Heart left ventricle (tissue), 16 donors: Measurements from ENCODE around the gene SLC22A7. TPM values are rescaled to one million over a fixed set of nuclear protein-coding genes. Genes with fewer than 3 reads are reported as not detected.

ENCODE experiments used
- ATAC-seq, 4 donors: fragments of 200-7000 bp; cut with Tn5 transposase; one replicate each; pipeline ENCODE4 v1.9.1; 2020 to 2022; ENCODE audit warnings: moderate library complexity in 4 of 4, mild to moderate bottlenecking in 3 of 4, moderate number of reproducible peaks in 1 of 4
- DNase-seq, 5 donors: peaks; one replicate each; pipeline ENCODE4 v3.0.0-alpha.2; 2020
- H3K27ac ChIP-seq, 12 donors: fragments of 200-600 bp; sonication (generic) in 4 of 12; one replicate each; pipeline versions ENCODE4 v1.5.0 to v1.8.0; 2016 to 2022; ENCODE audit warnings: mild to moderate bottlenecking in 2 of 12
- H3K27me3 ChIP-seq, 9 donors: fragments of 200-600 bp; sonication (generic) in 2 of 9; one replicate each; pipeline versions ENCODE4 v1.5.1 to v1.8.0; 2016 to 2022; ENCODE audit warnings: mild to moderate bottlenecking in 3 of 9
- H3K36me3 ChIP-seq, 9 donors: fragments of 200-600 bp; sonication (generic) in 2 of 9; one replicate each; pipeline versions ENCODE4 v1.5.0 to v1.8.0; 2018 to 2022; ENCODE audit warnings: mild to moderate bottlenecking in 2 of 9
- H3K4me1 ChIP-seq, 12 donors: fragments of 200-600 bp; sonication (generic) in 4 of 12; one replicate each; pipeline versions ENCODE4 v1.5.0 to v1.8.0; 2016 to 2022; ENCODE audit warnings: mild to moderate bottlenecking in 3 of 12
- H3K4me3 ChIP-seq, 12 donors: fragments of 200-600 bp; sonication (generic) in 4 of 12; one replicate each; pipeline versions ENCODE4 v1.5.0 to v1.8.0; 2017 to 2022; ENCODE audit warnings: mild to moderate bottlenecking in 9 of 12, moderate library complexity in 4 of 12
- H3K9me3 ChIP-seq, 12 donors: fragments of 200-600 bp; sonication (generic) in 4 of 12; one replicate each; pipeline versions ENCODE4 v1.5.0 to v1.8.0; 2016 to 2022; ENCODE audit warnings: mild to moderate bottlenecking in 1 of 12
- CTCF ChIP-seq, 12 donors: fragments of 200-600 bp; sonication (generic) in 4 of 12; IDR thresholded peaks; one replicate each; pipeline versions ENCODE4 v1.5.0 to v1.8.0; 2018 to 2022; ENCODE audit warnings: antibody characterized with exemption in 12 of 12, mild to moderate bottlenecking in 5 of 12
- POLR2A ChIP-seq, 2 donors: fragments of 450-650 bp; IDR thresholded peaks; one replicate each; pipeline ENCODE4 v1.6.1; 2017; ENCODE audit warnings: antibody characterized with exemption in 2 of 2, mild to moderate bottlenecking in 2 of 2, moderate library complexity in 2 of 2
- WGBS, 4 donors: extraction: QIAGEN DNeasy Blood & Tissue Kit in 2 of 4; methylation state at CpG; one replicate each; pipeline versions ENCODE4 v1.1.5 to v1.1.7; 2013 to 2018; 5-methylcytosine and 5-hydroxymethylcytosine counted together
- intact Hi-C, 10 donors: fragments of 100-400 bp; cut with DNase I; formaldehyde crosslinking; loops; one replicate each; pipeline versions ENCODE4 v1.11.1 to v1.14.2; 2022
- polyA plus RNA-seq, 2 donors: library from polyadenylated mRNA; stranded (reverse); fragments of 200-250 nt; gene quantifications; one replicate each; pipeline ENCODE4 v1.2.3, GENCODE V29; 2013
- total RNA-seq, 9 donors: library from RNA; depleted of rRNA in 2 of 9; stranded (reverse); fragments of >200 nt in 2 of 9; fragmentation: NEBNext Ultra II Directional in 3 of 9; extraction: Animal tissue kit (Norgen Biotek cat#: 25700) in 3 of 9; gene quantifications; one replicate each; pipeline versions ENCODE4 v1.1.0 to v1.2.4, GENCODE V29; 2016 to 2023
- donor health status: ischemic (EF 13 %, LVEDD 7.1; RV severe dilation, severe dysfunction).
- donor health status: healthy with polysubstance abuse.
- donor health status: DM: no; HTN: yes; CAD: no.
- donor health status: DM: no; HTN: no; CAD: no.
- donor health status: ischemic (EF 25% LVEDD 6.9; RV normal size, moderate dysfunction).
- donor health status: ischemic (EF 25% LVEDD 5.7; RV mildly dilated, moderate dysfunction).
- donor health status: healthy.
- donor health status: DM: yes; HTN: yes; CAD: no.
- donor health status: ischemic (EF 35%, LVEDD 5.7; RV mildly dilated, moderate dysfunction).
- donor health status: nonischemic (EF 11% LVEDD 7.7; RV severe dilation, severe dysfunction).
- donor health status: DM: yes; HTN: yes; CAD: no.
- donor health status: PGD.
- donor health status: ischemic (EF 29% LVEDD 5.4; RV normal size, mild dysfunction).
- donor health status: nonischemic (EF 23%, LVEDD 6.1; RV moderate dilation, normal function).

The SLC22A7 gene
- total and polyA plus RNA-seq, 11 donors: 0.12 to 0.32 (median 0.16) TPM; not detected in 6

DNA sequence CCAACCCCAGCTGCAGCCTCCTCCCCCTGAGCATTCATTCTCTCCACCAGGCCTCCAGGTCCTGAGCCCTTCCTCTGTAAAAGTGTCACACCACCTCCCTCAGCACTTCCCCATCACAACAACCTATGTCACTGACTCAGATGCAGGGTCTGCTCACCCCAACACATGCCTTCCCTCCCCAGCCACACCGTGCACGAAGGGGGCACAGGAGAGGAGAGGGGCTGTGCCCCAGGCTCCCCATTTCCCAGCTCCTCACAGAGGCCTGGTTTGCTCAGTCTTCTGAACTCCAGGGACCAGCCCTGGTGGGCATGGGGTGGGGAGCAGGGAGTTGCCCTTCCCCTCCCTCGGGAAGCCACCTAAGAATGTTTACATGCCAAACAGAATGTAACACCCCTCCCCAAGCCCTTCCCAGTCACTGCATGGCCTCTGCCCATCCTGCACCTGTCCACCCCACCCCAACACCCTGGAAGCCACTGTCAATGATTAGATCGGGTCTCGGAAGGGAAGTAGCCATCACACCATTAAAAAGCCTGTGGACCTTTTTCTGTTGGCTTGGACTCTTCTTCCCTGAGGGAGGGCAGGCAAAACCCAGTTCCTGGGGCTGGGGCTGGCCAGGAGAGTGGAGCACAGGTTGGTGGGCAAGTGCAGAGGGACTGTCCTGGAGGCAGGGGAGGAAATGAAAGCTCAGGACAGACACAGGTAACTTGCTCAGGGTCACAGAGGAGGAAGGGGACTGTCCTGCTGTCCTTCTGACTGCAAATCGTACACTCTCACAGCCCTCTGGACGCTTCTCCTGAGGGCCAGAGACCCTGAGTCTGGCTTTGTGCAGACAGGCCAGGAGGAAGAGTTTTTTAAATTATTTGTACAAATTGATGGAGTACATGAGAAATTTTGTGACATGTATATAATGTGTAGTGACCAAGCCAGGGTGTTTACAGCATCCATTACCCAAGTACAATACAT lies 10.1 kb upstream of the SLC22A7 start:
- Histone ChIP-seq H3K27ac (no peak overlapping the region), H3K4me1 (peaks cover 0 to 10% (median 0%) of the 10 kb centered on the region in 12 donors), H3K4me3 (no peak overlapping the region), H3K27me3 (peaks cover 0 to 30% (median 1%) of the 10 kb centered on the region in 9 donors), H3K9me3 (no peaks in the 10 kb centered on the region), H3K36me3 (no peaks in the 10 kb centered on the region)
- intact Hi-C loops: no loop called here
- DNase-seq (peak in 2 of 5 donors; percentile 17 to 42), ATAC-seq (no peak)
- 78 to 83% (median 78%) methylated on average over 7 of the region's 7 CpGs for WGBS, 4 donors
- no peak for TF ChIP-seq CTCF (IDR thresholded peaks at IDR 0.05)
- TF ChIP-seq POLR2A (IDR thresholded peaks at IDR 0.05): no peak

- Histone ChIP-seq H3K27me3 (peaks cover 0 to 12% (median 0%) of the 10 kb centered on the region in 9 donors), H3K9me3 (no peaks in the 10 kb centered on the region), H3K36me3 (no peaks in the 10 kb centered on the region), H3K27ac (no peak overlapping the region), H3K4me1 (peaks cover 0 to 2% (median 0%) of the 10 kb centered on the region in 12 donors), H3K4me3 (no peak overlapping the region)
- no peak for ATAC-seq
- intact Hi-C loops: no loop called here
- TF ChIP-seq CTCF (IDR thresholded peaks at IDR 0.05) (no peak), POLR2A (IDR thresholded peaks at IDR 0.05) (no peak)
- no peak for DNase-seq
- WGBS, 4 donors: 72 to 90% (median 76%) methylated on average over 3 of the region's 3 CpGs
Observed at GRCh38 chr6:43290339-43290904, 7.6 kb upstream of the SLC22A7 start.

DNA sequence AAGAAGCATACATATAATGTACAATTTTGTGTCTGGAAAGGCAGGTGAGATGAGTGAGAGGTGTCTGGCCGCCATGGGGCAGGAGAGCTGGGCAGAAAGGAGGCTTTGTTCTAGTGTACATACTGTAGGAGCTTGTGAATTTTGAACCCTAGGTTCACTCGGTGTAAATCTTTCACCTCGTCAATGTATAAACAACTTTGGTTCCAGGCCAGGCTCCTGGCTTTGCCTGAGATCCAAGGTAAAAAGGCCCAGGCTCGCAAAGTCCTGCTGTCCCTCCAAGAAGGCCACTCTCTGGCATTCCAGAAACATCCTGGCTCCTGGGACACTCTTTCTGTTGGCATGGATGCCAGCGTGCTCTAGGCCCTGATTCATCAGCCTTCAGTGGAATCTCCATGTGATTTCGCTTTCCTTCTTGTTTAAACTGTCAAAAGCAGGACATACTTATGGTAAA lies 7.1 kb upstream of the SLC22A7 start:
- DNase-seq (peak in 1 of 5 donors; percentile 20), ATAC-seq (no peak)
- H3K4me1 ChIP-seq: no peaks in the 10 kb centered on the region
- H3K36me3 ChIP-seq: no peaks in the 10 kb centered on the region
- WGBS, 4 donors: 85 to 91% (median 89%) methylated on average over 6 of the region's 6 CpGs
- no peak overlapping the region for H3K27ac ChIP-seq
- intact Hi-C loops: no loop called here
- no peaks in the 10 kb centered on the region for H3K9me3 ChIP-seq
- no peak for TF ChIP-seq CTCF (IDR thresholded peaks at IDR 0.05)
- TF ChIP-seq POLR2A (IDR thresholded peaks at IDR 0.05): no peak
- peaks cover 0 to 7% (median 0%) of the 10 kb centered on the region in 9 donors for H3K27me3 ChIP-seq
- H3K4me3 ChIP-seq: no peak overlapping the region

DNA sequence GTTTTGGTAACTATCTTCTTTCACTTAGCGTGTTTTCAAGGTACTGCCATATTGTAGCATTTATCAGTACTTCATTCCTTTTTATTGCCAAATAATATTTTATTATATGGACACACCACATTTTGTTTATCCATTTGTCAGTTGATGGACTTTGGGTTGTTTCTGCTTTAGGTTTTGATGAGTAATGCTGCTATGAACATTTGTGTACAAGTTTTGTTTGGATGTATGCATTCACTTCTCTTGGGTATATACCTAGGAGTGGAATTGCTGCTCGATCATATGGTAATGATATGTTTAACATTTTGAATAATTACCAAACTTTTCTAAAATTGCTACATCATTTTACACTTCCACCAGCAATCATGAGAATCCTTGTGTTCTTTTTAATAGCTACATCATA lies 6.4 kb upstream of the SLC22A7 start:
- Histone ChIP-seq H3K4me1 (peaks cover 0 to under 1% (median 0%) of the 10 kb centered on the region in 12 donors), H3K4me3 (no peak overlapping the region), H3K27me3 (peaks cover 0 to 2% (median 0%) of the 10 kb centered on the region in 9 donors), H3K36me3 (no peaks in the 10 kb centered on the region), H3K9me3 (no peaks in the 10 kb centered on the region), H3K27ac (no peak overlapping the region)
- no peak for TF ChIP-seq POLR2A (IDR thresholded peaks at IDR 0.05)
- no peak for TF ChIP-seq CTCF (IDR thresholded peaks at IDR 0.05)
- 90 to 96% (median 93%) methylated on average over 2 of the region's 2 CpGs for WGBS, 4 donors
- intact Hi-C loops: no loop called here
- no peak for ATAC-seq
- DNase-seq: no peak
